HG03196 (cell line): ENCODE data around the gene CDKN2A.
A peak's percentile ranks its signal among the peaks of the same experiment; 100 is the strongest.

Experiments
- ATAC-seq: cut with Tn5 transposase; IDR thresholded peaks from one replicate; pipeline ENCODE4 v1.9.1; 2021; ENCODE audit not compliant: unreplicated experiment

The CDKN2A gene

GRCh38 chr9:22008384-22008716 is 14.2 kb upstream of the CDKN2A start:
- ATAC-seq: no peak

DNA sequence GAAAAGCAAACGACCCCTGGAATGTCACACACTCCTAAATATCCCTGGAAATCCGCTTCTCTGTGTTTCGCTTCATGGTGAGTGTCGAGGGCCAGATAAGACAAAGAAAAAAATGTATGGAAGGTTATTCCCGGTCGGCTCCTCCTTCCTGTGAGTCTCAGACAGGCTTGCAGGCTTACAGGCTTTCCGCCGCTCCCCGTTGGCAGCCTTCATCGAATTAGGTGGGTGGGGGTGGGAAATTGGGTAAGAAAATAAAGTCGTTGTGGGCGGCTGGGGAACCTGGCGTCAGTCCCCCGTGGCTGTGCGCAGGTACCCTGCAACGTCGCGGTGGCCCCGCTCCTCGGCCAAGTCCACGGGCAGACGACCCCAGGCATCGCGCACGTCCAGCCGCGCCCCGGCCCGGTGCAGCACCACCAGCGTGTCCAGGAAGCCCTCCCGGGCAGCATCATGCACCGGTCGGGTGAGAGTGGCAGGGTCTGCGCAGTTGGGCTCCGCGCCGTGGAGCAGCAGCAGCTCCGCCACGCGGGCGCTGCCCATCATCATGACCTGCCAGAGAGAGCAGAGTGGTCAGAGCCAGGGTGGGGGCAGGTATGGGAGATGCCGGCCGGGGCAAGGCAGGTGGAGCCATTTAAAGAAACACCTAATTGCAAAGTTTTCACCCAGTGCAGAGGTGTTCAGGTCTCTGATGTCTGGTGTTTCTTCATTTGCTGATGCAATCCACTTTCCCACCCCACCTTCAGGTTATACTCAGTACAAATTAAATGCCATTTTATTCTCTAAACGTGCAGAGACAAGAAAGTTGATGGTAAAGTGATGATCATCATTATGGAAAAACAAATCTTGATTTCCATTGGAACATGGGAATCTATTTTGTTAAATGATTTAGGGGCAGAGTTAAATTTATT is 11.8 kb upstream of the CDKN2A start:
- ATAC-seq: no peak

- no peak for ATAC-seq
Observed at GRCh38 chr9:22005021-22005701, 11.0 kb upstream of the CDKN2A start.

DNA sequence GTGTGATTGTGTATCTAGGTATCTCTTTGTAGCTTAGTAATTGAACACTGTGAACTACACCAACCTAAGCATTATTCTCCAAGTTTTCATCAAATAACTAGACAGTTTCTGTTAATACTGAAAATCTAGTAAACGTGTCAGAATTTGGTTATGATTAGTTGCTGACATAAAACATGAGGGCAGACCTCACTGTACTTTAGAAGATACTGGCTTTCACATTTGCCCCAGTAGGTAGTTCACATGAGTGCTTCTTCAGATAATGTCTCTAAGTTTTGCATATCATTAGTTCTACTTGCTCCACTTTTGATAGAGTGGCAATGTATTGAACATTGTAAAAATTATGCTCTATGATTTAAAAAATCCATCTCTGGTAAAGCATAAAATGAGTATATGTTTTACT is 7.8 kb upstream of the CDKN2A start:
- no peak for ATAC-seq

DNA sequence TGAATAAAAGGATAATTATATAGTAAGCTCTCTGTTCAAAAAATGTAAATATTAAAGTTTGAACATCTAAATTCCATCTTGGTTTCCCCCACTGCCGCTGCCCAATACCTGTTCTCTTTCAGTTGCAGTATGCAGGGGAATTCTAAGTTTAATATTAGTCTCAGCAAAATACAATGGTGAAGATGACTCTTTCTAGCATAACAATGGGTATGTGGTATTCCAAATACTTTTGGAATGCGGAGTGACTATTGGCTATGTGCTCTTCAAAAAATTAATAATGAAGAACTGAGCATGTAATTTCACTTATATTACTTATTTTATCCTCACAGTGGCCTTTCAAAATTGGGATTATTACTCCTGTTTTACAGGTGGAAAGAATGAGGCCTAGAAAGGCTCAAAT is 3.8 kb upstream of the CDKN2A start:
- no peak for ATAC-seq

- no peak for ATAC-seq
Observed at GRCh38 chr9:21997480-21997879, 3.3 kb upstream of the CDKN2A start.

DNA sequence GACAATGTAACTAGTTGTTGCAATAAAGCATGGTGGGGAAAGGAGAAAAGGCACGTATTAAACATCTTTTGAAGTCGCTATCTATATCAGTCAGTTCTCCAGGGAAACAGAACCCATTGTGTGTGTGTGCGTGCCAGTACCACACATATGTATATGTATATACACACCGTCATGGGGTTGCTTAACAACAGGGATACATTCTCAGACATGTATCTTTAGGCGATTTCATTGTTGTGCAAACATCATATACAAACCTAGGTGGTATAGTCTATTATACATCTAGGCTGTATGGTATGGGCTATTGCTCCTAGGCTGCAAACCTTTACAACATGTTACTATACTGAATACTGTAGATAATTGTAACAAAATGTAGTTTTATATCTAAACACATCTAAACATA is 2.7 kb upstream of the CDKN2A start:
- no peak for ATAC-seq

GRCh38 chr9:21996438-21996837 is 2.2 kb upstream of the CDKN2A start:
- no peak for ATAC-seq

DNA sequence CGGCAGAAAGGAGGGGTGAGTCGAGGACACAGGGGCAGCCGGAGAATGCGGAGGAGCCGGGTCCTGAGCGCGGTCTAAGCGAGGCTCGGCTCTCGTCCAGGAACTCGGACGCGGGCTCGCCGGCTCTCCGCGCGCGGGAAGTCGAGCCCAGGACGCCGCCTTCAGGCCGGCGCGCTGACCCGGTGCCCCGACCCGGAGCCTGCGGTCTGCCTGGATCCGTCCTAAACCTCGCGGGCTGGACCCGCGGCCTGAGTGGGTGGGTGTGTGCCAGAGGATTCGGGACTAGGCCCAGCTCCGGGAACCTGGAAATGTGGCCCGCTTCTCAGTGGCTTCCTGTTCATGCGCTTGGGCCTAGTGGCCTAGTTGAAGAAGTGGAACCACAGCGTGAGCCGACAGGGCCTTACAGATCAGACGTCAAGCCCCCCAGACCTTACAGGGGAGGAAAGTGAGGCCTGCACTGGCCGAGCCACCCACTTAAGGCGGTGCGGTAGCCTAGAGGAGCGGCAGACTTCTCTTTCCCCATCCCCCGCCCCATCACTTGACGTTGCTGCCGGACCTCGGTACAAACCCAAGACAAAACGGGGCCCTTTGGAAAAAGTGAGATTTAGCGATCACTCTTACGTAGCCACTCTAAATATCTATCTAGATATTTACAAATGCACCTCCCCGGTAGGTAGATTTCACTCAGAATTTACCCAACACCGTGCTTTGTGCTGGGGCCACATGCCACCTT is 1.6 kb upstream of the CDKN2A start:
- peak; percentile 27 for ATAC-seq

DNA sequence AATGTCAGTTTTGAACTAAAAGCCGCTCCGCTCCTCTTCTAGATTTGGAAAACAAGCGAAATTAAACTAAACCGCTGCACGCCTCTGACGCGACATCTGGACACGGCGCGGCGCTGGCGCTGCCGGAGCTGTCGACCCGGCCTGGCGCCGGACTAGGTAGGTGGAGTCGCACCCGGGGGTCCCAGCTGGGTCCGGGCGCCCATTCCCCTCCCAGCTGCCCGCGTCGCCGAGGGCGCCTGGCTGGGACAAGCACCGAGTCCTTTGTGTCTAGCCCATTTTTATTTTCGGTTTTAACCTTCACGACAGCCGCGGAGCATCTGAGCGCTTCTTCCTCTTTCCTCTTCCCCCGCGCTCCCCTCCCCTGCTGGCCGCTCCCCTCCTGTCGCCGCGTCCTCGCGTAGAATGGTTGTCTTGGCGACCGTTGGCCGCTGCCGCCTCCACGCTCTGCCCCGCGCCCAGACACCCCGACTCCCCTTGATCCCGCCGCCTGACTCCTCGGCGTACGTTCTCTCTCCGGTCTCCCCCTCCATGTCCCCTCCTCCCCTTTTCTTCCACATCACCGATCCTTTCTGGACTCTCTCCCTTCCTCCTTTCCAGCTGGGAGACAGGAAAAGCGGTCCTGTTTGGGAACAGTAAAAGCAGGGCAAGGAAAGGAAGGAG is 944 bp upstream of the CDKN2A start:
- ATAC-seq: peak; percentile 81

GRCh38 chr9:21994556-21995005 is 389 bp upstream of the CDKN2A start, which contains the start of gene CDKN2B-AS1:
Gene CDKN2B-AS1 (plus strand): TSS chr9:21994791.
- peak; percentile 50 for ATAC-seq

DNA sequence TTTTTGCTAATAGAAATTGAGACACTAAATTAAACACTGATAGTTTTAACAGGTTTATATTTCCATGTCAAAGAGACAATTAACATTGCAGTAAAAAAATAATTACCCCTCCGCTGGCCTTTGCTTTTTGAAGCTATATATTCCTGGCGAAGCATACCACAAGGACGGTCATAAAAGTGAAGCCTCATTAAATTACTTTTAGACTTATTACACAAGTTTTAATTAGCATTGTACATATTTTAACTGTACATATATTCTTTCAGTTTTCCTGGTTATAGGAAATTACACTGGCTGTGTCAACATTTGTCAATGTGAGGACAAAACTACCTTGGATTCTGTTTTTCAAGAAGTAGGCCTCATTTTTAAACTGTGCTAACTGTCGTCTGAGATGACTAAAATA is 1.2 kb downstream of the CDKN2A start:
- no peak for ATAC-seq

DNA sequence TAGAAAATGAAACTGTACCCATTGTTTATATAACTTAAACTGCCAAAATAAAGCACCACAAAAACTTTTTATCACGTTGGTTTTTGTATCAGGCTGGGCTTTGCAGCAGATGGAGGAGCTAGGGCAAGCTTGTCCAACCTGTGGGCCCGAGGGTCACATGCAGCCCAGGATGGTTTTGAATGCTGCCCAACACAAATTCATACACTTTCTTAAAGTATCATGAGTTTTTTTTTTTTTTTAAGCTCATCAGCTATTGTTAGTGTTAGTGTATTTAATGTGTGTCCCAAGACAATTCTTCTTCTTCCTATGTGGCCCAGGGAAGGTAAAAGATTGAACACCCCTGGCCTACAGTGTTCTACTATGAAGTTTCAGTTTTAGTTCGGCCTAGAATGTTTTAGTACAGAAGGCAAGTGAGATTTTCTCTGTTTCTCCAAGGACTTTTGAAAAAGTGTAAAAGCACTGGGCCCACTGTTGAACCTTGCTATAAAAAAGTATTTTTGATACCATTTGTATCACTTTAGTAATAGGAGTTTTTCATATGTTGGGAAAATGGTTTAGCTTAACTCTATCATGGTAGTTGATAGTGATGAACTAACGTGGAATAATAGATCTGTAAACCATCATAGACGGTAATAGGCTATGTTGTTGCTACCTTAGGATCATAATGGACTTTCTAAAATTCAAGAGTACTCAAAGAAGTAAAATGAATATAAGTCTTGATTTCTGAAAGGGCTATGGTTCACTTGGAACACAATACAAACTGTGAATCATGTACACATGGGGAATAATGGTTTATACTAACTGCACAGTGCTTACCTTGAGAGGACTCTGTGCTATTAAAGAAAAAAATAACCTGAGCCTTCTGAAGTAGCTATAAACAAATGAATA is 2.9 kb downstream of the CDKN2A start:
- ATAC-seq: no peak

GRCh38 chr9:21989440-21990189 is 4.6 kb downstream of the CDKN2A start:
- ATAC-seq: no peak

GRCh38 chr9:21988056-21988990 is 5.9 kb downstream of the CDKN2A start:
- no peak for ATAC-seq

DNA sequence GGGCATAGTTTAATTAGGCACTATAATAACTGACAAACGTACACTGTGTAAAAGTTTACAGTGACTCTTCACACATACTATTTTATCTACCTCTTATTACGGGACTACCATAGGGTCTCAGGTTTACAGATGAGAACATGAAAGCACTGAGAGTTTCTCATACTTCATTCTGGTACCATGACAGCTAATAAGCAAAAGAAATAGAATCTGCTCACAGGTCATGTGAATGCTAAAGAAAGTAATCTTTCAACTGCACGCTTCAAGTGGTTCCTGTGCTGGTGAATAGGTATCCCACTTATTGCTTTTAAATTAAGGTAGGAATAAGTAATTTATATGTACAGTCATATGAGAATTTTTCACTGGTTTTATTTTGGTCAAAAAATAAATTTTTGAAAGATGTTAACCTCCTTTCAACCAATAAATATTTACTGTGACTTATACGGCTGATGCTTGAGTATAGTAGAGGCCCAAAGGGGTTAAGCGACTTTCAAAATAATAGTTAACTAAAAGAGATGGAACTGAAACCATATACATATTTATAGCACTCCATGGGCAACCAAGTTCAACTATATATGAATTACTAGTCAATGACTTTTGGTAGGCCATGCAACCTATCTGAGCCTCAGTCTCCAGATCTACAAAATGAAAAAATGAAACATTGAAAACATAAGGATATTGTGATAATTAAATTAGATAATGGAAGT is 8.1 kb downstream of the CDKN2A start:
- ATAC-seq: no peak

GRCh38 chr9:21984101-21984500 is 10.1 kb downstream of the CDKN2A start:
- ATAC-seq: no peak

- ATAC-seq: no peak
Observed at GRCh38 chr9:21983561-21983935, 10.6 kb downstream of the CDKN2A start.
